ENCODE results near the gene AMOTL2.

Gene AMOTL2

DNA sequence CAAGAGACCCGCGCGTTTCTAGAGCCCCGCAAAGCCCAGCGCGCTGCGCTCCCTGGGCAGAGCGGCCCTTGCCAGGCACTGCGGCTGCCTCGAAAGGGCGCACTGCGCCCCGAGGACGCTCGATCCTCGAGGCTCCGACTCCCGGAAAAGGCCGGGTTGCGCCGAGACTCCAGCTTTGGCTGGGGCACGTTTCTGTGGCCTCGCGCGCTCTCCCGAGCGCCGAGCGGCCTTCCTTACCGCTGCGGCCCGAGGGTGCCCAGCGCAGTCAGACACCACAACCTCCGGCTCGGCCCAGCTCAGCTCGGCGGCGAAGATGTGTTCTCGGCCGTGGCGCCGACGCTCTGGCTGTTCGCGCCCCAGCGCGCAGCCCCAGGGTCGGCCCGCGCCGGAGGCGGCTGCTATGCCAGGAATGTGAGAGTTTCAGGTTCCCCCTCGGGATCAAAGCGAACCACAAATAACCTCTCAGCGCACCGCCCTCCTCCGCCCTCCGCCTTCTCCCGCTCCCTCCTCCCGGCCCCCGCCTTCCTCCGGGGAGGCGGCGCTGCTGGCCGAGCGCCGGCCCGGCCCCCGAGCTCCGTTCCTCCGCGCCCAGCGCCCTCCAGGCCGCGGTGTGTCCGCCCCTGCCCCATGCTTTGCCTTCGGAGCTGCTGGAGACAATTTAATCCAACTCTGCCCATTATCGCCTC is at the start of gene AMOTL2:
TSS of gene AMOTL2 (minus strand) at position 343 of the 686 bp plus-strand sequence. CDS start 3,014 bp downstream, outside the sequence.
- peak; percentile 76 to 93 for DNase-seq

DNA sequence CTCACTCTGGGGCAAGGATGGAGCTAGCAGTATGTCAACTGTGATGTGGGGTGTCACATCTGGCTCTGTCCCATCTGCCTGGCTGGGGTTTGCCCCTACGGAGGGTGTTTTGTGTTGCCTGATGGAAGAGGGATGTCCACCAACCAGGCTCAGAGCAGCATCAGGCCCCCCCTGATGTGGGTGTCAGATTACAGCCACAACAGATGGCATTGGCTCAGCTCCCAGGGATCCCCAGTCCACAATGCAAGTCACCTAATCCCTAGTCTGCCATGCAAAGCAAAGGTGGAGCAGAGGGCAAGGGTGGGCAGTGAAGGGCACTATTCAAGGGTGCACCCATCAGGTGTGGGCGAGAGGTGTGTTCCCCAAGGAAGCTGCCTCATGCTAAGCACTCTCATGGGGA is 48.9 kb upstream of the AMOTL2 start:
- no peak for DNase-seq

DNA sequence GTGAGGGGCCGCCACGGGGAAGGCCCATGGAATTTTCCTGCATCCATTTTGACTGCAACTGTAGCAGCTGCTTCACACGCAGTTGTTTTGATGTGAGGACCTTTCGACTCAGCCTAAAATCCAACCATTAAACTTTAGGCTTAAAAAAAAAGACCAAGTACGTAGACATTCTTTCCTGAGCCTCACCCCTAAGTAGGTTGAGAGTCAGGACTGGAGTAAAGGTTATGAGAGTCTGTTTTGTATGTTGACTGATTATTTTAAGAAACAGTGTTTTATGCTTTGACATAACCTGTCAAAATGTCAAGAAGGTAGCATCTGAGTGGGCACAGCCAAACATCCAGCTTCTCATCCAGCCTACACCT is 45.7 kb upstream of the AMOTL2 start:
- DNase-seq: no peak

DNA sequence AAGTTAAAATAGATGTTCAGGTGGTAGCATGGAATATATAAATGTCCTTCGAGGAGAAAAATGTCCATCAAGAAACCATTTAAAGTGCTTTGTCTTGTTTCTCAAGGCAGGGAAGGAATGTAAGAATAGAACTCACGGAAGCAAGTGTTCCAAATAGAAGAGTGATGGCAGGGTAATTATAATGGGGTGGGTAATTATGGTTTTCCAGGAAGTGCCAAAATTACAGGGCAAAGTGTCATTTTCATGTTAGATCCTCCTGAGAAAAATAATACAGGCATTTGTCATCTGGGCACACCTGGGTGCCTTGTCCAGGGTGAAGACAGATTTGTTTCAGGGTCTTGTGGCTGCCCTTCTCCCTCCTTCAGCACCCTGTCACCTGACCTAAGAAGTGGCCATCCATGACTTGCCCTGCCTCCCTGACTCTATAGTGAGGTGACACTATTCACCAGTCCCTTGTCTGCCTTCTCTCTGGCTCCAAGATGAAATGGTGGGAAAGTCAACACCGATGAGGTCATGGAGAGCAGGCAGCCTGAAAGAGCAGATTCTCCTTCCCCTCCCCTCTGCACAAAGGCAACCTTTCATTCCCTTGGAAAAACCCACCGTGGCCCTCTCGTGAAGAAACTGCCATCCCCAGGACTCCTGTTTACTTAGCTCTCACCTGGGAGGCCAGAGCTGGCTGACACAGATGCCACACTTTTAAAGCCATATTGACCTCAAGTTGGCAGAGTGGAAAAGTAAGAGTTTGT is 45.1 kb upstream of the AMOTL2 start:
- DNase-seq: no peak

DNA sequence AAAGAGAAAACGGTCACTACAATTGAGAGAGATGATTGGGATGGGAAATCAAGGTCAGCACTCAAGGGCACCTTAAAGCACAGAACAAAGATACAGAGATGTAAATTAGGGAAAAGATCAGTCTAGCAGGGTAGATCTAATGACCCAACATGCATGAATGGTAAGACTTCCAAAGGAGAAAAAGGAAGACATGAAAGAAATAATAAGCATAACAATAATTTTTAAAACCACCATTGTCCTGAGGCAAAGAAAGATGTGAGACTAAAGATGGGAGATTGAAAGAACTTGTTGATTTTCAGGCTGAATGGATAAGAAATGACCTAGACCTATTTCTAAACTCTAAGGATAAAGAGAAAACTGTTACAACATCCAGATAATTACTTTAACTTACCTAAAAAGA is 34.8 kb upstream of the AMOTL2 start:
- no peak for DNase-seq

DNA sequence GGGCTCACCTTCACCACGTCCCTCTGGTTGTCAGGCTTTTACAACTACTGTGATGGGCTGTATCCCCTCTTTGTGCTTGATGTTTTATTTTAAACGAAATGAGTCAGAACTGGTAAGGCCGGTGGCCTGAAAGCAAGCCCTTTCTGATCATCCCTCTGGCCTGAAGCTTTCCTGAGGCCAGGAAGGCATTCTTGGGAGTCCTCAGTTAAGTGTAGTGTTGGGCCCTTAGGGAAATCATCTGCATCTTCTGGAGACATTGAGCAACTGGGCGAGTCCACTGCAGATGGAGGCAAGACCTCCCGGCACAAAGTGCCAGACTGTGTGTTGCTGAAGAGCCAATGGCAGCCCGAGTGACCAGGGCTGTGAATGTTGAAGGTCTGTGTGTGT is 33.0 kb upstream of the AMOTL2 start:
- no peak for DNase-seq

DNA sequence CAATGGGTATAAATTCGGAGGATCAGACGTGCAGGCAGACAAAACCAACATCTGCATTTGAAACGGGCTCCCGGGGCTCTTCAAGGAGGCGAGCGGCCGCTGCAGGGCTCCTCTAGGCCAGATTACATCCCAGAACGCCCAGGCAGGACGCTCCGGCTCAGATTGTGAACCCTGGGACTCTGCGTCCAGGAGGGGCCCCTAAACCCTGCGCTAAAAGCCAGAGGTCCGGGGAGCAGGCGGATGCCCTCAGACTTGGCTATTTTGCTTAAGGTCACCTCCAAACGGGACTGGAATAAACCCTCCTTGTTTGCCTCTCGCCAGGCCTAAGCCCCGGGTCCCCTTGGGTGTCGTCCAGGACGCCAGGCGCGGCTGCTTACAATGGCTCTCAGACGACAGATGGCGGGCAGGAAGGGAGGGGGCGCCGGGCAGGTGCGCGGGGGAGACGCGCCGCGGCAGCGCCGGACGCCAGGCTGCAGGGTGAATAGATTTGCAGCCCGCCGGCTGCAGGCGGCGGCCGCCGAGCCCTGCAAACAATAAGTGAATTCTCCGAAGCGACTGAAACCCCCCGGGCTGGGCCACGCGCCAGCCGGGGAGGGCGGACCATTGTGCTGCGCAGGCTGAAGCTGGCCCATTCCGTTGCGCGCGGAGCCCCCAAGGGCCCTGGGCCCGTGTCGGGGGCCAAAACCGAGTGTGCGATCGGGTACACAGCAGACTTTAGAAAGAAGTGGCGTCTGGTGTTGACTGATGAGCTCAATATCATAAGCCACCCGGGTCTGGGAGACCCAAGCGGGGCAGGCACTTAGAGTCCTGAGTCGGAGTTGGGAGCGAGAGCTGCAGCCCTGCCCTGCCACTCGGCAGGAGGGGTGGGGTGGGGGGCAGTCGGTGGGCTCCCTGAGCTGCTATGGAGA is 32.3 kb upstream of the AMOTL2 start:
- DNase-seq: no peak

DNA sequence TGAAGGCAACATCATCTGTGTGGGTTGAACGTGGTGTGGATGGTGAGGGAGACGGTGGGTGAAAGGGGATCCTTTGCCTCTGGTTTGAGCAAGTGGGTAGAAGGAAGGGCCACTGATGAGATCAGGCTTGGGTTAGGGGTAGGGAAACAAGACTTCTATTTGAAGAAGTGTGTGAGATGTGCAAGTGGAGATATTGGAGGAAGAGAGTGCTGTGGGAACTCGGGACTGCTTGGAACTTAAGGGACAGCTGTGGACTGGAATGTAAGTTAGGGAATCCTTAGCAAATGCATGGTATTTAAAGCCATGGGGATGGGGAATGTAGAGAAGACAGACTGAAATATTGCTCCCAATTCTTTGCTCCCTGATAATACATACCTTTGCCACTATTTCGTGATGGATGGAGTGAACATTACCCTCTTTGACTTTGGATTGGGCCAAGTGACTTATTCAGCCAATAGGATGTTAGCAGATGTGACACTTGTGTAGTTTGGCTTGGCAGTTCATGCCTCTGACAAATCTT is 30.2 kb upstream of the AMOTL2 start:
- DNase-seq: no peak

DNA sequence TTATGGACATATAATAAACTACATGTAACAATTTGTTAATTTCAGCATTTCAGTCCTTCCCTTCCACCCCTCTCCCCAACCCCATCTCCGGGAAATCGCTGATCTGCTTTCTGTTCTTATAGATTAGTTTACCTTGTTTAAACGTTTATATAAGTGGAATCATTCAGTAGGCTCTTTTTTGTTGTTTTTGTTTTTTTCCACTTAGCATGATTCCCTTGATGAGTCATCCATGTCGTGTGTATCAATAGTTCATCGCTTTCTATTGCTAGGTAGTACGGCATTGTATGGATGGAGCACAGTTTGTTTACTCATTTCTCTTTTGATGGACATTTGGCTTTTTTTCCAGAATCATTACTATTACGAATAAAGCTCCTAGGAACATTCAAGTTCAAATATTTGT is 23.5 kb upstream of the AMOTL2 start:
- no peak for DNase-seq

DNA sequence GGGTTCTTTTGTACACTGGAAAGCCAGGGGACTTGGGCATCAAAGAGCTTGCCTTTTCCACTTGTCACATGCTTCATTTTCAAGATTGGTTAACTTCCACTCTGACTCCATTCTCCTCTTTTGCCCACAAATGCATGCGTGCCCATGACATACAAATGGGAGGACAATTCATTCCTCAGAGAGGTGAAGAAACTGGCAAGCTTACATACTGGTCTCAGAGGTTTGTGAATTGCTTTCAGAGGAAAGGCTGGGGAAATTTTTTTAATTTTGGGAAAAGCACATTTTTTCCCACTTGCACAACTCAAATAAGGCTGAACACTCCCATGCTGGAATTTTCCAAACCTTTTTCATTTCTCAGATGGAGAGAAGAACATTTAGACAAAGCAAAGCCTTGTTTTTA is 20.9 kb upstream of the AMOTL2 start:
- no peak for DNase-seq

DNA sequence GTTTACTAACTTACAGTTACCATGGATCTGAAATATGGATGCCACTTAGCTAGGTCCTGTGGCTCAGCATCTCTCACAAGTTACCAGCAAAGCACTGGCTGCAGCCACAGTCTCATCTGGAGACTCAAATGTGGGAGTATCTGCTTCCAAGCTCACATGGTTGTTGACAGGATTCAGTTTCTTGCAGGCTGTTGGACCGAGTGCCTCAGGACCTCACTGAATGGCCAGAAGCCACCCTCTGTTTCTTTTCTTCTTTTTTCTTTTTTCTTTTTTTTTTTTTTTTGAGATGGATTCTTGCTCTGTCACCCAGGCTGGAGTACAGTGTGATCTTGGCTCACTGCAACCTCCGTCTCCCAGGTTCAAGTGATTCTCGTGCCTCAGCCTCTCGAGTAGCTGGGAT is 20.1 kb upstream of the AMOTL2 start:
- no peak for DNase-seq

DNA sequence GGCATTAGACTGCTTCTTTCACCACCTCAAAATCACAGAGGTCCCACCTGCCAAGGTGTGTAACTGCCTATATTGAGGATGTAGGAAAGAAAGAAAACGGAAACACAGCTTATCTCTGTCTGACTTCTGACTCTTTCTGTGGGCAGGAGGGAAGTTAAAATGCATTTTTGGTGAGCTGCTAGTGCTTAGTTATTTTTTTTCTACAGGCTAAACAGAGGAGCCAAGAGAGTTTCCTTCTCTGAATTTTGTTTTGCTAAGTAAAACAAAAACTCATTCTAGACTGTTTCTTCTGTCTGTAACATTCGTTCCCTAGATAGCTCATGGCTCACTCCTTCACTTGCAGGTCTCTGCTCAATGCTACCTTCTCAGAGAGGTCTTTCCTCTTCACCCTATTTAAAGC is 18.8 kb upstream of the AMOTL2 start:
- no peak for DNase-seq

DNA sequence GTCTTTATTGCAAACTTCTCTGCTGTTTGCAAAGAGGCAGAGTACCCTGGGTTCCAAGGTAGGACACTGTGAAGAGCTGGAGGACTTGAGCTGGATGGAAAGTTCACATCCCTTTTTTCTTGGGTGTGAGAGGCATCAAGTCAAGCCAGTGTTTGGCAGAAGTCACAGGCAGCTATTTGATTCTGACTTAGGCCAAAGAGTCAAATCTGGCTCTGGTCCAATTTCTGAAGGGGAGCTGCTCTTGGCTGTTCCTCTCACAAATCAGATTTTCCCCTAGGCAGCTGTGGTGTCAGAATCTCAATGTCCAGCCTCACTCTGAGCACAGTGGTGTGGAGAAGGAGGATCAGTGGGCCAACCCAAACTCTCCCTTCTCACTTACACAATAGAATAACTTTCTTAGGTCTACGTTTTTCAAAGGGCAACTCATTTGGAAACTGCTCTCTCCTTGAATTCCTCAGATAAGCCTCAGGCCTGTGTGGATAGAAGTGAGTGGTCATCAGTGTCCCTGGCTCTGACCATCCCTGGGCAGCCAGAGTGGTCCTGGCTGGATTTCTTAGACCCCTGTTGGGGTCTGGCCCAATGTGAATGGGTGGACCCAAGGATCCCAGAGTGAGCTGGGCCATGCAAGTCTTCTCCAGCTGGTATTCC is 18.2 kb upstream of the AMOTL2 start:
- no peak for DNase-seq

DNA sequence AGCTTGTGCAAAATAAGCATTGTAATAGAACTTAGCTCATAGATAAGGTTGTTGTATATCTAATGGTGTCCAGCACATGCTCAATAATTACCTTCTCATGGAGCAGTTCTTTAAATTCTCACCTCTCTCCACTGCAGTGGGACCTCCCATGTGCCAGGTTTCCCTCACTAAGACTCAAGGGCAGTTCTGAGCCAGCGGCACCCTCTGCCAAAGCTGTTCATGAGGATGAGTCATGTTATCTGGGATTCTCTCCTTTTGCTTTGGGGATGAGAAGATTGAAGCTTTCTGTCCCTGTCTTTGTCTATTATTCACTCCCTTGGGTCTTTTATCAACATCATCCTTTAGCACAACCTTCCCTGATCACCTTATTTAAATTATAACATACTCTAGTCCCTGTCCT is 15.6 kb upstream of the AMOTL2 start:
- no peak for DNase-seq

DNA sequence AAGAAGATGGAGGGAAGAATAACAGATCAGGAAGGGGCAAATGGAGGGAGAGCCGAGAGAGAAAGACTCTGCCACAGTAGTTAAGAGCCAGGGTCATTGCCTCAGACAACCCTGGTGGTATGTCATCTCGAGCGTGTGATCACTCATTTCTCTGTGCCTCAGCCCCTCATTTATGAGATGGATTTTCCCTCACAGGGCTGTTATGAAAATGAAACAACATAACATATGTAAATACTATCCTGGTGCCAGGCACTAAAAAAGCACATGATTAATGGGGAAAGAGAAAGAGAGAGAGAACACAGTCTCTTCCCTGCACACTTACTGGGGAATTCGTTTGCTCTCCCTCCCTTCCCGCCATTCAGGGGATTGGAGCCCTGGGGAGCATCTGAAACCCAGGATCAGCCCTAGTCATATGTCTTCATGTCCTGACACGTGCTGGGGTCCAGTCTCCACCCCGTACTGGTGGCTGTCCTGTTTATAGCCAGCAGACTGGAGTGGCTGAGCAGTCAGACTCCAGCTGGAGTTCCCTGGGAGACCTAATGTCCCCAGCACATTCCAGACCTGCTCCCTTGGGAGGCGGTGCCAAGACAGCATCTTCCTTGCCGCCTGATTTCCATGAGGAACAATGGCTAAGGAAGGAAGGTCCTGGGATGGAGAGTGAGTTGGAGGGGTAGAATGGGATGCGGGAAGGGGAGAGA is 14.7 kb upstream of the AMOTL2 start:
- DNase-seq: no peak

DNA sequence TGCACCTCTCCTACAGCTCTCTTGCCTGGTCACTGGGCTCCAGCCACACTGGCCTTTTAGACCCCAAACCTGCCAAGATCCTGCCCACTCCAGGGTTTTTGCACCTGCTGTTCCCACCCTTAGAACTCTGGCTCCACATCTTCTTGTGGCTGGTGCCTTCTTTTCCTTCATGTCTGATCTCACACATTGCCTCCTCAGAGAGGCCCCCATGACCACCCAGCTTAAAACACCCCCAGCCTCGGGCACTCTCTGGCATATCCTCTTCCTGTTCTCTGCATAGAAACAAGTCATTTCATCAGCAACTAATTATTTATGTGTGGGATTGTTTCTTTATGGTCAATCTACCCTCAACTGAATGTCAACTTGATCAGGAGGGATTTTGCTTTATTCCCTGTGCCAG is 14.0 kb upstream of the AMOTL2 start:
- DNase-seq: no peak

DNA sequence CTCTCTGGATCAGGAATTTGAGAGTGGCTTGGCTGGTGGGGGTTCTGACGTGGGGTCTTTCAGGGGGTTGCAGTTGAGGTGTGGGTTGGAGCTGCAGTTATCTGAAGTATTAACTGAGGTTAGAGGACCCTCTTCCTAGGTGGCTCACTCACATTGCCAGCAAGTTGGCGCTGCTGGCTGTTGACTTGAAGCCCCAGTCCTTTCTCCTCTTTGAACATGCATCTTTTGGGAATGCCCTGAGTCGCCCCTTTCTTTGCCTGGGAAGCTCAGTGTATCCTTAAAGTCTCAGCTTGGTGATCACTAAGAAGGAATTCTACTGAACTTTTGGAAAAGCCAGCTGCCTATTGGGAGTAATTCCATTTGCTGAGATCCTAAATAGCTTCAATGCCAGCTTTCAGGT is 13.0 kb upstream of the AMOTL2 start:
- no peak for DNase-seq

DNA sequence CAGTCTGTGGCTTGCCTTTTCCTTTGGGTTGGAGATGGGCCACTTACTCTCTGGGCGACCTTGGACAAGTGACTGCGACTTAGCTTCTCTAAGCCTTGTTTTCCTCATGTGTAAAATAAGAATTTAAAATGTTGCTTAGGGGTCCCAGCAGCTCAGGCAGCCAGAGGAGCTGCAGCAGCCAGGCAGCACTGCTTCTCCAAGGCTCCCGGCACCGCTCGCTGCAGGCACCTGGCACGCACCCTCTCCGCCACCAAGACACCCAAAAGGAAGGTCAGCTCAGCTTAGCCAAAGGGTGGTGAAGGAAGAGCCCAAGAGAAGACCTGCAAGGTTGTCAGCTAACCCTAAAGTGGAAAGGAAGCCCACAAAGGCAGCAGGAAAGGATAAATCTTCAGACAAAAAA is 10.7 kb upstream of the AMOTL2 start:
- no peak for DNase-seq

DNA sequence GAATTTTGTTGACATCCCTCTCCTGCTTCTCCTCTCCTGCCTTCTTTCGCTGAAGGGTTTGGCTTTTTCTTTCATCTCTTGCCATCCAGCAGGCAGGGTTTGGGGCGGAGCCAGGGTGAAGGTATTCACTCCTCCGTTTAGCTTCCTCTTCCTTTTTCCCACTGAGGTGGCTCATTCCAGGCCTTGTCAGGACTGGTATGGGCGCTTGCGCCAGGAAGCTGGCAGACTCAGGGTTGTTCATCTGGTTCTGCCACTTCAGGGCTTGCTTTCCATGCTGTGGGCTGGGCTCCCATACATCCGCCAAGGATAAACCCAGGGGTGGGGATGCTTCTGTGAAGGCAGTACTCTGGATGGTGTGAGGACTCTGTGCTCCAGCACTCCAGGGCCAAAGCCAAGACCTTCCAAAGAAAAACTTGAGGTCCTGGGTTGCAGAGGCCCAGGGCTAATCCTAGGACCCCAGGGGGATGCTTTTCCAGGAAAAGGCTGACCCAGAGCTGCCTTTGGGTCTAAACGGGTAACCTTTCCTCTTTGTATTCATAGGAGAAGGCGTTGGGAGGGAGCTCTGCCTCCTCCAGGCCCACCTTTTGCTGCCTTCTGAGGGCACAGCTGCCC is 7.7 kb upstream of the AMOTL2 start:
- DNase-seq: no peak

DNA sequence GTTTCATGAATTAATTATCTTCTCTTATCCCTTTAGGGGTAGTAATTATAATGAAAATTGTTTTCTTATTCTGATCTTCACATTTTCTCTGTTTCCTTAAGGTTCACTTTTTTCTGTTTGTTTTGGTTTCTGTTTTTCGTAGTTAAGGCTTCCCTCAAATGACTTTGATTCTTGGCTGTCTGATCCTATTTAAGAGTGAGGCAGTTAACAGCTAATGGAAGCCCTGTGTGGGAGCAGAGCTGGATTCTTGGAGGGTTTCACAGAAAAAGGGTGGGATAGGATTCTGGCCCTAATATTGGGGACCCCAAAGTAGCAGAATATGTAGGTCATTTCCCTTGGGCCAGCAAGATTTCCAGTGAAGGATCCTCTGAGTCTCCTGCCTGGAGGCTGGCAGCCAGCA is 6.8 kb upstream of the AMOTL2 start:
- DNase-seq: no peak

DNA sequence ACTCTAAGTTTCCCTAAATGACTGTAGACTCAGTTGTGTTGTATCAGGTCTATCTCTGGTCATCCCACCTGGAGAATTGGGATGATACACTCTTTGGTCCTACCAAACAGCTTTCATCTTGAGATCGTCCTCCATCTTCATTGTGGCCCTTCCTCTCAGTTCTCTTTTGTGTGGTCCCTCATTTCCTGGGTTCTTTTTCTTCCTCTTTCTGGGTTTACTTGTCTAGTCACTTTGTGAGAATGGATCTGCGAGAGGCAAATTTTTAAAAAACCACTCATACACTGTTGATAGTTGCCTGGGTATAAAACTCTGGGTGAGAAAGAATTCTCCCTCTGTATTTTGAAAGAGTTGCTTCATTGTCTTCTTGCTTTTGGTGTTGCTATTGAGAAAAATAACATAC is 6.0 kb upstream of the AMOTL2 start:
- no peak for DNase-seq

DNA sequence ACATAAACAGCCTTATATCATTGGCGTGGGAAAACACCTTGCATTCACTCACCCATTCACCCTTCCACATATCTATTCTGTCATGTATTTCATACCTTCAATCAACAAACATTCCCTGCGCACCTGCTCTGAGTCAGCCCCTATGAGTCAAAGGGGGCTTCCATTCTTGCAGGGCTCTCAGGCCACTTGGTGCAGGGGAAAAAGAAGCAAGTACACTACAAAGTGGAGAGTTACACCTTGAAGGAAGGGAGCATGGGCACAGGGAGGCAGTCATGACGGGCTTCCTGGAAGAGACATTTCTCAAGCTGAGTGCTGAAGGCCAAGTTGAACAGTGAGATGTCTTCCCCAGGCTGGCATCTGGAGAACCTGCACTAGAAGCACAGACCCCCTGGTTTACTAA is 4.6 kb upstream of the AMOTL2 start:
- no peak for DNase-seq

All from SW 1271 (cell line).